ENCODE data around the gene OR6Q1.

GRCh38 chr11:58059007-58059350 lies 28.2 kb downstream of the OR6Q1 start:
- TF ChIP-seq CTCF (IDR thresholded peaks at IDR 0.05; ENCODE audit: low read length), result no peak
- no peak for TF ChIP-seq EZH2phosphoT487 (IDR thresholded peaks at IDR 0.05; ENCODE audit: low read length)
- no peak for TF ChIP-seq EZH2 (optimal IDR thresholded peaks at IDR 0.05; ENCODE audit: low read depth, low read length)

Data from MM.1S (cell line).